ENCODE measurements around the gene BGN.

- TF ChIP-seq POLR2A (IDR thresholded peaks at IDR 0.05) = no peak
- TF ChIP-seq, protein P1, sequence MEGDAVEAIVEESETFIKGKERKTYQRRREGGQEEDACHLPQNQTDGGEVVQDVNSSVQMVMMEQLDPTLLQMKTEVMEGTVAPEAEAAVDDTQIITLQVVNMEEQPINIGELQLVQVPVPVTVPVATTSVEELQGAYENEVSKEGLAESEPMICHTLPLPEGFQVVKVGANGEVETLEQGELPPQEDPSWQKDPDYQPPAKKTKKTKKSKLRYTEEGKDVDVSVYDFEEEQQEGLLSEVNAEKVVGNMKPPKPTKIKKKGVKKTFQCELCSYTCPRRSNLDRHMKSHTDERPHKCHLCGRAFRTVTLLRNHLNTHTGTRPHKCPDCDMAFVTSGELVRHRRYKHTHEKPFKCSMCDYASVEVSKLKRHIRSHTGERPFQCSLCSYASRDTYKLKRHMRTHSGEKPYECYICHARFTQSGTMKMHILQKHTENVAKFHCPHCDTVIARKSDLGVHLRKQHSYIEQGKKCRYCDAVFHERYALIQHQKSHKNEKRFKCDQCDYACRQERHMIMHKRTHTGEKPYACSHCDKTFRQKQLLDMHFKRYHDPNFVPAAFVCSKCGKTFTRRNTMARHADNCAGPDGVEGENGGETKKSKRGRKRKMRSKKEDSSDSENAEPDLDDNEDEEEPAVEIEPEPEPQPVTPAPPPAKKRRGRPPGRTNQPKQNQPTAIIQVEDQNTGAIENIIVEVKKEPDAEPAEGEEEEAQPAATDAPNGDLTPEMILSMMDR (IDR thresholded peaks at IDR 0.05) = no peak
These were observed 34.8 kb upstream of the BGN start for GRCh38 chrX:153459986-153460385.

Measured in prostate gland (tissue), 2 donors.